AG09319 (cell line): Measurements from ENCODE around the gene ADAMTS3.
"Not testable (repeated sequence)": the region's sequence is repeated elsewhere in the genome, so short reads cannot be mapped to it uniquely, and the experiment has no call there.

Source experiments
- DNase-seq: peaks from one replicate; pipeline ENCODE4 v3.0.0-alpha.2; 2010; ENCODE audit warnings: low read depth; ENCODE audit errors: extremely low read depth
- TF ChIP-seq, protein P1 (sequence below): IDR thresholded peaks from 2 replicates; pipeline ENCODE4 v1.5.1; 2011; ENCODE audit warnings: low read depth, mild to moderate bottlenecking, inconsistent platforms, low read length, moderate library complexity

The ADAMTS3 gene

GRCh38 chr4:72432282-72432681 lies 136.7 kb downstream of the ADAMTS3 start:
- DNase-seq, result no peak
- TF ChIP-seq, protein P1, sequence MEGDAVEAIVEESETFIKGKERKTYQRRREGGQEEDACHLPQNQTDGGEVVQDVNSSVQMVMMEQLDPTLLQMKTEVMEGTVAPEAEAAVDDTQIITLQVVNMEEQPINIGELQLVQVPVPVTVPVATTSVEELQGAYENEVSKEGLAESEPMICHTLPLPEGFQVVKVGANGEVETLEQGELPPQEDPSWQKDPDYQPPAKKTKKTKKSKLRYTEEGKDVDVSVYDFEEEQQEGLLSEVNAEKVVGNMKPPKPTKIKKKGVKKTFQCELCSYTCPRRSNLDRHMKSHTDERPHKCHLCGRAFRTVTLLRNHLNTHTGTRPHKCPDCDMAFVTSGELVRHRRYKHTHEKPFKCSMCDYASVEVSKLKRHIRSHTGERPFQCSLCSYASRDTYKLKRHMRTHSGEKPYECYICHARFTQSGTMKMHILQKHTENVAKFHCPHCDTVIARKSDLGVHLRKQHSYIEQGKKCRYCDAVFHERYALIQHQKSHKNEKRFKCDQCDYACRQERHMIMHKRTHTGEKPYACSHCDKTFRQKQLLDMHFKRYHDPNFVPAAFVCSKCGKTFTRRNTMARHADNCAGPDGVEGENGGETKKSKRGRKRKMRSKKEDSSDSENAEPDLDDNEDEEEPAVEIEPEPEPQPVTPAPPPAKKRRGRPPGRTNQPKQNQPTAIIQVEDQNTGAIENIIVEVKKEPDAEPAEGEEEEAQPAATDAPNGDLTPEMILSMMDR, result no peak

DNA sequence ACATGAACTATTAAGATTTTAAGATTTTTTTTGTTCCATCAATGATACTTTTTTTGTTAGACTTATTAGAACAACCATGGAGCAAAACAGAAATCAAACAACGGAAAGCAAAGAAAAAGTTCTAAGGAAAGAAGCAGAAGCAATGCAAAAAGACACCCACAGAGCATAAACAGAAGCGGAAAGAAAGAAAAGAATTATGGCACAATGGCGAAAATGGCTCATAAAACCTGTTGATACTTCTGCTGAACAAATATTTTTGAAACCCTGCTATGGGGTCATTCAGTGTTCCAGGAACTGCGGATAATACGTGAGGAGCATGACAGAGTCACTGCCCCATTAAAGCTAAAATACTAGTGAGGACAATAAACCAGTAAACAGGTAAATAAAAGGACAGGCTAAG lies 138.0 kb downstream of the ADAMTS3 start:
- no peak for DNase-seq
- TF ChIP-seq, protein P1, result no peak

DNA sequence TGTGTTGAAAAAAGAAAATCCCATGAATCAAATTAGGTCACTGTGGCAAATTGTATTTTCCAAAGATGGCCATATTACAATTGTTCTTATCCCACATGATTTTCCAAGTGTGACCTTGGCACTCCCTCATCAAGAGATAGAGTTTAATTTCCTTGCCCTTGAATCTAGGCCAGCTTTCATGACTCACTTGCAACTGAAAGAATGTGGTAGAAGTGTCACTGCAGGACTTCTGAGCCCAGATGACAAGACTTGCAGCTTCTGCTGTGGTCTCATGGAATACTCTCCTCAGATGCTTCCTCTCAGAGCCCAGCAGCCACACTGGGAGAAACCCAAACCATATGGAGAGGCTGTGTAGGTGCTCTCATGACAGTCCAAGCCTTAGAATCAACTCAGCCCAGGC lies 139.0 kb downstream of the ADAMTS3 start:
- TF ChIP-seq, protein P1, result no peak
- DNase-seq, result no peak

GRCh38 chr4:72429397-72429889 lies 139.6 kb downstream of the ADAMTS3 start:
- TF ChIP-seq, protein P1, result no peak
- no peak for DNase-seq

GRCh38 chr4:72427057-72427456 lies 142.0 kb downstream of the ADAMTS3 start:
- DNase-seq, result no peak
- TF ChIP-seq, protein P1, result no peak

- DNase-seq, result not testable (repeated sequence)
Observed at GRCh38 chr4:72425908-72426307, 143.1 kb downstream of the ADAMTS3 start.

DNA sequence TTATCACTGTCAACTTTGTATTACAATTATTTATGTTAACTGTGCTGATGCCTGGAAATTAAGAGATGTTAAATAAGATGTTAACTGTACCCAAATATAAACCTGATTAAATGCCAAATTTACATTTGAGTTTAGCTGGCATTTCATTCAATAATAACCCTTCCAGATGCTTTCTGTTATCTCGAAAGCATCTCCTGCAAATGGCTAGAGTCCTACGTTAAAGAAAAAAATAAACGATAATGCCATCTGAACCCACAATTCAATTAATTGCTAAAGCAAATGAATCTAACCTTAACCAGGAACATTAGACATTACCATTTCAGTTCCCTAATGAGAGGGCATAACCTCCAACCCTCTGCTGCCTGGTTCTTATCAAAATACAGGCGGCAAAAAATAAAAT lies 145.0 kb downstream of the ADAMTS3 start:
- TF ChIP-seq, protein P1, result no peak
- no peak for DNase-seq

GRCh38 chr4:72422416-72422815 lies 146.6 kb downstream of the ADAMTS3 start:
- TF ChIP-seq, protein P1, result no peak
- no peak for DNase-seq
